D721Med (cell line): ENCODE data around the gene PGLYRP2.
"Not testable (repeated sequence)": the region's sequence is repeated elsewhere in the genome, so short reads cannot be mapped to it uniquely, and the experiment has no call there.

Experiments used
- DNase-seq: peaks from one replicate; pipeline ENCODE4 v3.0.0; 2011; ENCODE audit warnings: low spot score; ENCODE audit not compliant: insufficient read length
- FAIRE-seq: peaks from 2 replicates; lab custom pipeline; 2011; peaks lifted over from hg19 to GRCh38; lab: Jason Lieb, UNC
- CTCF ChIP-seq: IDR thresholded peaks from 2 replicates; pipeline ENCODE4 v1.5.1; 2012; ENCODE audit warnings: mild to moderate bottlenecking, control low read depth; ENCODE audit not compliant: insufficient read depth; ENCODE audit errors: missing control alignments

Gene PGLYRP2

DNA sequence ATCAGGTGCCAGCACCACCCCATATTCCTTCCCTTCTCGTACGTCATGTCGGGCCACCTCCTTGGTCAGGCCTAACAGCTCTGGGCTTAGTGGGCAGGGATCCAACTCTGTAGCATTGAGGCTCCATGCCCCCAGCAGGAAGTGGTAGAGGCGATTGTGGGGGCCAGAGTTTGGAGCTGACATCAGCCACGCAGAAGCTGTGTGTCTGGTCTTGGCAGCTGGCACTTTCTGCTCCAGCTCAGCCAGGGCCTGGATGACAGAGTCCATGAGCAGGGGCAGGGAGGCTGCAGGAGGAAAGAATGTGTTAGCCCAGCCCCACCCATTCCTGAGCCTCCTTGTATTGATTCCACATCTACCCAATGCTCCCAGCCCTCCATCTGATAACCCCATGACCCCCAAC is 3.0 kb downstream of the PGLYRP2 start:
- no peak for TF ChIP-seq CTCF
- FAIRE-seq (no peak), DNase-seq (no peak)

- no peak for TF ChIP-seq CTCF
- no peak for DNase-seq
- no peak for FAIRE-seq
Measured at GRCh38 chr19:15475611-15476010, 3.7 kb downstream of the PGLYRP2 start.

DNA sequence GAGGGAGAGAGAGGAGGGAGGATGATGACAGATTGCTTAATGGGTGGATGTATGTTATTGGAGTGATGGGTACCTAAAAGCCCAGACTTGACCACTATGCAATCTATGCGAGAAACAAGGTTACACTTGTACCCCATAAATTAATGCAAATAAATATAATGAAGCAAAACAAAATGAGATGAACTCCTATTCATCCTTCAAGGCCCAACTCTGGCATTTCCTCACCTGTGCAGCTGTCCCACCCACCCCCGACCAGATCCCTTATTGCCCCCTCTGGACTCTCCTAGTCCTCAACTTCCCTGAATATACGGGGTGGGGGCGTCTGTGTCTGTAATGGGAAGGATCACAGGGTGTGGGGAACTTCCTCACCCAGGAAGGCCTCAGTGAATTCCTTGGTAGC is 4.1 kb downstream of the PGLYRP2 start:
- no peak for FAIRE-seq
- DNase-seq = no peak
- no peak for TF ChIP-seq CTCF

DNA sequence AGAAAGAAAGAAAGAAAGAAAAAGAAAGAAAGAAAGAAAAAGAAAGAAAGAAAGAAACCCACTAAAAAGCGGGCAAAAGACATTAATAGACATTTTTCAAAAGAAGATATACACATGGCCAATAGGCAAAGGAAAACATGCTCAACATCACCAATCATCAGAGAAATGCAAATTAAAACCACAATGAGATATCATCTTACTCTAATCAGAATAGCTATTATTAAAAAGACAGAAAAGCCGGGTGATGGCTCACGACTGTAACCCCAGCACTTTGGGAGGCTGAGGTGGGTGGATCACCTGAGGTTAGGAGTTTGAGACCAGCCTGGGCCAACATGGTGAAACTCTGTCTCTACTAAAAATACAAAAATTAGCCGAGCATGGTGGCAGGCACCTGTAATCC is 5.5 kb downstream of the PGLYRP2 start:
- not testable (repeated sequence) for DNase-seq, FAIRE-seq

DNA sequence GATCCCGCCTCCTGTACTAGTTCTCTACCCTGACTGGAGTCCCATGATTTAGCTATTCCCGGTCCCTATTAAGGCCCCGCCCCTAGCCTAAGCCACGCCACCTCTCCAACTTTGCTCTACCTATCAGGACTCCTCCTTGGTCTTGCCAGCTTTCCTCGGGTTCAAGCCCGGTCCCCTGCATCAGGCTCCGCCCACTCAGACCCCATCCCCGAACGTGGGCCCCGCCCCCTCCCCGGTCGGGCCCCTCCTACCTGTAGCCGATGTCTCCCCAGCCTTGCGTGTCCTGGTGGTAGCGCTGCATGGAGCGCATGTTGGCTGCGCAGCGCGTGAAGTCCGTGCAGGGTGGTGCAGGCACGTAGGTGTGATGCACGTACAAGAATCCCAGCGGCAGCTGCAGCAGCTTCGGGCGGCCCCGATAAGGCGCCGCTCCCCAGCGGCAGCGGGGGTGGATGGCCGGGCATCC is 7.6 kb downstream of the PGLYRP2 start:
- TF ChIP-seq CTCF = no peak
- DNase-seq (no peak), FAIRE-seq (no peak)

GRCh38 chr19:15469513-15470297 is 9.6 kb downstream of the PGLYRP2 start:
- DNase-seq = no peak
- FAIRE-seq = no peak
- no peak for TF ChIP-seq CTCF

- TF ChIP-seq CTCF = no peak
- no peak for DNase-seq
- no peak for FAIRE-seq
Measured at GRCh38 chr19:15468675-15469512, 10.4 kb downstream of the PGLYRP2 start.
